Esophagus mucosa (tissue), 1 donor: ENCODE data around the gene SRGAP3. TPM values are rescaled to one million over a fixed set of nuclear protein-coding genes. Genes with fewer than 3 reads are reported as not detected.

ENCODE experiments used
- ATAC-seq: fragments of 200-7000 bp; cut with Tn5 transposase; one replicate; pipeline ENCODE4 v1.9.1; 2020
- total RNA-seq: library from RNA; stranded (reverse); gene quantifications from one replicate; pipeline ENCODE4 v1.2.4, GENCODE V29; 2023
- donor health status: DM: yes; HTN: yes; CAD: no.

The SRGAP3 gene
- total RNA-seq, 1 donor from 2014 or later: 5.2 TPM

- ATAC-seq: no peak
Measured at GRCh38 chr3:9008550-9009255, 240.7 kb downstream of the SRGAP3 start.

GRCh38 chr3:9007928-9008327 lies 241.5 kb downstream of the SRGAP3 start:
- ATAC-seq: no peak

- ATAC-seq: no peak
Measured at GRCh38 chr3:9007213-9007612, 242.2 kb downstream of the SRGAP3 start.

GRCh38 chr3:9000041-9000440 lies 249.4 kb downstream of the SRGAP3 start:
- ATAC-seq: no peak

GRCh38 chr3:8997151-8997550 lies 252.3 kb downstream of the SRGAP3 start:
- no peak for ATAC-seq

GRCh38 chr3:8996681-8997121 lies 252.7 kb downstream of the SRGAP3 start:
- ATAC-seq: no peak

- no peak for ATAC-seq
Measured at GRCh38 chr3:8996216-8996615, 253.2 kb downstream of the SRGAP3 start.

GRCh38 chr3:8994226-8994625 lies 255.2 kb downstream of the SRGAP3 start:
- ATAC-seq: no peak

- no peak for ATAC-seq
Measured at GRCh38 chr3:8993331-8993730, 256.1 kb downstream of the SRGAP3 start.

GRCh38 chr3:8992854-8993253 lies 256.6 kb downstream of the SRGAP3 start:
- ATAC-seq: no peak

- ATAC-seq: no peak
Measured at GRCh38 chr3:8992199-8992598, 257.2 kb downstream of the SRGAP3 start.

- ATAC-seq: no peak
Measured at GRCh38 chr3:8990266-8991215, 258.9 kb downstream of the SRGAP3 start.

- ATAC-seq: no peak
Measured at GRCh38 chr3:8988791-8989558, 260.5 kb downstream of the SRGAP3 start.

- no peak for ATAC-seq
Measured at GRCh38 chr3:8988384-8988655, 261.1 kb downstream of the SRGAP3 start.

- ATAC-seq: peak; percentile 76
Measured at GRCh38 chr3:8987645-8988383, 261.6 kb downstream of the SRGAP3 start.

- ATAC-seq: no peak
Measured at GRCh38 chr3:8987226-8987625, 262.2 kb downstream of the SRGAP3 start.

GRCh38 chr3:8986741-8987140 lies 262.7 kb downstream of the SRGAP3 start:
- ATAC-seq: no peak

GRCh38 chr3:8985876-8986275 lies 263.6 kb downstream of the SRGAP3 start:
- ATAC-seq: no peak

- no peak for ATAC-seq
Measured at GRCh38 chr3:8985411-8985831, 264.0 kb downstream of the SRGAP3 start.

GRCh38 chr3:8984526-8984925 lies 264.9 kb downstream of the SRGAP3 start:
- no peak for ATAC-seq

- no peak for ATAC-seq
Measured at GRCh38 chr3:8984081-8984480, 265.4 kb downstream of the SRGAP3 start.

GRCh38 chr3:8983591-8983990 lies 265.9 kb downstream of the SRGAP3 start:
- no peak for ATAC-seq
